Retinal pigment epithelial cell (primary cell): Measurements from ENCODE around the gene S100A3.

Experiments used
- DNase-seq: peaks from one replicate; pipeline ENCODE4 v3.0.0-alpha.2; 2010; ENCODE audit warnings: low read depth
- H3K4me3 ChIP-seq: 2 replicates; pipeline ENCODE4 v1.5.1; 2011; ENCODE audit warnings: mild to moderate bottlenecking, low read length, control low read depth, moderate library complexity
- CTCF ChIP-seq: conservative IDR thresholded peaks from 2 replicates; pipeline ENCODE4 v1.5.1; 2011; ENCODE audit warnings: low read depth, low read length, control low read depth, inconsistent platforms

S100A3 gene

DNA sequence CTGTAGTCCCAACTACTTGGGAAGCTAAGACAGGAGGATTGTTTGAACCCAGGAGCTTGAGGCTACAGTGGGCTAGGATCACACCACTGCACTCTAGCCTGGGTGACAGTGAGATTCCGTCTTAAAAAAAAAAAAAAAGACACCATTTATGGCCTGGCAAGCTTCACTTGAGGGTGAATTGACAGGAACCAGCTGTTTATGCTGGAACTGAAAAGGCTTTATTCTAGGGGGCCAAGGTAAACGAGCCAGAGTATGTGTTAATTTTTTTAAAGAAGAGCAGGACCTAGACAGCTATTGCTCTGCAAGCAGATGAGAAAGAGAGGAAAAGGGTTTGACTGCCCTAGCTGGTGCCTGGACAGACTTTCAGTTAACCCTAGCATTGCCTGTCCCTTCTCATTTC is 50.3 kb downstream of the S100A3 start:
- no peak for DNase-seq

More for the DNA sequence above, 50.3 kb downstream of the S100A3 start:
- no peak overlapping the region for H3K4me3 ChIP-seq
- TF ChIP-seq CTCF, result no peak
